Left kidney (tissue), 1 donor: ENCODE results near the gene FCN1. TPM values are rescaled to one million over a fixed set of nuclear protein-coding genes. Genes with fewer than 3 reads are reported as not detected.

Experiments used
- polyA plus RNA-seq: library from polyadenylated mRNA; unstranded; fragments of 120-200 nt; gene quantifications from one replicate; pipeline ENCODE4 v1.2.1, GENCODE V29; 2013; ENCODE audit not compliant: insufficient read length

FCN1 gene
- polyA plus RNA-seq, 1 donor, result 0.83 TPM

Other genes starting within 250 kb of the FCN1 start
- gene FCN2, start 37.1 kb downstream of the FCN1 start, polyA plus RNA-seq, result 0.48 TPM
- 3.3 TPM for gene OLFM1, start 169.8 kb upstream of the FCN1 start, polyA plus RNA-seq